Measurements from ENCODE around the gene SLC43A3.
"Not testable (repeated sequence)": the region's sequence is repeated elsewhere in the genome, so short reads cannot be mapped to it uniquely, and the experiment has no call there.

Gene SLC43A3

DNA sequence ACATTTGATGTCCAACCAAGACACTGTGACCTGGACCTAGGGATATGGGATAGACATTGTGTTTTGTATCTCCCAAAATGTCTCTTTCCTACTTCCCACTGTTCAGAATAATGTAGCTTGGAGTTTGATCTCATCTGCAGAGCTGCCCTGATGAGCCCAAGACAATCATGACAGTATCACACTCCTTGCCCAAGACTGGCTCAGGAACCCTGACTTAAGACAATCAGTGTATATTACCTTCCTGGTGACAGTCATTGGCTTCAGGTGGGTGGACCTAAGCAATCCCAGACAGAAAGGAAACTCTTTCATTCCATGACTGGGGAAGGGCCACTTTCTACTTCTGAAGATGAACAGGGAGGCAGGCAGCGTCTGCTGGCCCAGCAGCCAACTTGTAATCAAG, 19.1 kb upstream of the SLC43A3 start:
- no peak for TF ChIP-seq ZNF274 (IDR thresholded peaks at IDR 0.05; ENCODE audit: low read depth, low read length)
- no peak overlapping the region for H3K4me3 ChIP-seq (ENCODE audit: low read length)

- not testable (repeated sequence) for H3K4me3 ChIP-seq (ENCODE audit: low read length)
Measured at GRCh38 chr11:57445122-57445394, 18.1 kb upstream of the SLC43A3 start.

- TF ChIP-seq ZNF274 (IDR thresholded peaks at IDR 0.05; ENCODE audit: low read depth, low read length) = no peak
- no peak overlapping the region for H3K4me3 ChIP-seq (ENCODE audit: low read length)
Measured at GRCh38 chr11:57444362-57445121, 17.6 kb upstream of the SLC43A3 start.

GRCh38 chr11:57440744-57441414, 14.0 kb upstream of the SLC43A3 start:
- no peak for TF ChIP-seq ZNF274 (IDR thresholded peaks at IDR 0.05; ENCODE audit: low read depth, low read length)
- no peak overlapping the region for H3K4me3 ChIP-seq (ENCODE audit: low read length)

GRCh38 chr11:57439786-57440185, 12.9 kb upstream of the SLC43A3 start:
- H3K4me3 ChIP-seq (ENCODE audit: low read length) = no peak overlapping the region
- TF ChIP-seq ZNF274 (IDR thresholded peaks at IDR 0.05; ENCODE audit: low read depth, low read length) = no peak

- no peak overlapping the region for H3K4me3 ChIP-seq (ENCODE audit: low read length)
- TF ChIP-seq ZNF274 (IDR thresholded peaks at IDR 0.05; ENCODE audit: low read depth, low read length) = no peak
Measured at GRCh38 chr11:57438345-57439285, 11.7 kb upstream of the SLC43A3 start.

- TF ChIP-seq ZNF274 (IDR thresholded peaks at IDR 0.05; ENCODE audit: low read depth, low read length) = no peak
- H3K4me3 ChIP-seq (ENCODE audit: low read length) = no peak overlapping the region
Measured at GRCh38 chr11:57436031-57436430, 9.1 kb upstream of the SLC43A3 start.

DNA sequence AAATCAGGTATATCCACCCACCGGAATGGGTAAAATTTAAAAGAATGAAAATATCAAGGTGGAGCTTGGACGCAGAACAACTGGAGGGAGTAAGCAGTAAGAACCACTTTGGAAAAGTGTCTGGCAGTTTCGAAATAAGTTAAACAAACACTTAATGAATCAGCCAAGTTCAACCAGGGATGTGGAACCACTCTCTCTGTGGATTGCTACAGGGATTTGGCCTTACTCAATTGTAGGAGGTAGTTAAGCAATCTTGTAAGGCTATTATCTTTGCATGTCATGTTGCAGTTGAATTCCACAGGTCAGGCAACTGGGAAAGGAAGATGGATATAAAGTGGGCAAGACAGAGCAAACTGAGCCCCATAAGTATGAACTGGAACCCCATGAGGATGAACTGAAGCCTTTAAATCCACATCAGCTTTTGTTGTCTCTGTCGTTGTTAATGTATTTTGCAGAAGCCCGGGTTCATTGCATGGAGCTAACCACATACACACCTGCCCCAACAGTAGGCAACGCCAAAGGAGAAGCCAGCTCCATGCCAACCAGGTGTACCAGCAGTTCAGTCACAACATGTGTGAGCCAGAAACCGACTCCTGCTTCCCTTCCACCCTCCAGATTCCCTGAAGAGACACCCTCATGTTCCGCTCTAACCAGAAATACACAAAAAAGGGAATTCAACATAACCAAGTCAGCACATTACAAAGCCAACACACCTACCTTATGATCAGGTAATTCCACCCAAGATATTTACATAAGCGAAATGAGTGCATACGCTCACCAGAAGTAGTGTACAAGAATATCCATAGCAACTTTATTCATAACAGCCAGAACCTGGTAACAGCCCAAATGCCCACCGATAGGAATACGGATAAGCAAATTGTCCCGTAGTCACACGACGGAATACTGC, 8.0 kb upstream of the SLC43A3 start:
- no peak for TF ChIP-seq ZNF274 (IDR thresholded peaks at IDR 0.05; ENCODE audit: low read depth, low read length)
- no peak overlapping the region for H3K4me3 ChIP-seq (ENCODE audit: low read length)

DNA sequence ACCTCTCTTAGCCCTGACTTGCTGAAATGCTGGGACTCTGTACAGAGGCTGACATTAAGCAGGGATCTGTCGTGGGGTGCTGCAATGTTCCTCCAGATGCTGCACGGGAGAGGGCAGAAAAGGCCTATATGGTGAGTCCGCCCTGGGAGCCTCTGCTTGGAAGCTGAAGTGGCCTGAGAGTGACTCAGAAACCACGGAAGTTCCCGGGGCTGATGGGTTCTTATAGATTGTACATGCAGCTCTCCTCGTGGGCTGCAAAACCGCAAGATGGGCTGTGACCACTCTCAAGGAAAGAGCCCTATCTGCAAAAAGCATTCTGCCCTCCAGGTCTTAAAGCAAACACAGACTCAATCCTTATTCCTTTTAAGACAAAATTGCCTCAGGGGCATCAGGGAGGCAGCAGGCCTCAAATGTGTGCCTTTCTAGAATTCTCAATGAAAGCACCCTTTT, 5.8 kb upstream of the SLC43A3 start:
- no peak overlapping the region for H3K4me3 ChIP-seq (ENCODE audit: low read length)

DNA sequence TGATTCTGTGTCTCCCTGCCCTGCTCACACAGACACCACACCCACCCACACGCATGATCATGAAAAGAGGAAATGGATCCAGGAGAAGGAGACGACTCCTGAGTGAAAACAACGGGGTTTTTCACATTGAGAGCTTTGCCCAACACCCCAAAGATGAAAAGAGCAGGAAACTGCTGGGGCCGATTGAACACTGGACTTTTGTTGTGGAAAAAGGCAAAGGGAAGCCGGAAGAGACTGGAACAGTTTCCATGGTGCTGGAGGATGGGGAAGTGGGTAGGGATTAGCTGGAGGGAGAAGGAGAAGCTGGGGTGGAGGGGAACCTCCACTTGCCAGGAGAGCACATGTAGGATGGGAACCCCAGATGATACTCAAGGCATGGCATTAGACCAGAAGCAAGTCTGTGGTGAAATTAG, 5.2 kb upstream of the SLC43A3 start:
- no peak for TF ChIP-seq ZNF274 (IDR thresholded peaks at IDR 0.05; ENCODE audit: low read depth, low read length)

More for the DNA sequence above, 5.8 kb upstream of the SLC43A3 start:
- no peak for TF ChIP-seq ZNF274 (IDR thresholded peaks at IDR 0.05; ENCODE audit: low read depth, low read length)

GRCh38 chr11:57430952-57431351, 4.0 kb upstream of the SLC43A3 start:
- no peak for TF ChIP-seq ZNF274 (IDR thresholded peaks at IDR 0.05; ENCODE audit: low read depth, low read length)
- no peak overlapping the region for H3K4me3 ChIP-seq (ENCODE audit: low read length)

More for the DNA sequence above, 5.2 kb upstream of the SLC43A3 start:
- H3K4me3 ChIP-seq (ENCODE audit: low read length) = no peak overlapping the region

GRCh38 chr11:57429946-57430345, 3.0 kb upstream of the SLC43A3 start:
- H3K4me3 ChIP-seq (ENCODE audit: low read length) = no peak overlapping the region
- no peak for TF ChIP-seq ZNF274 (IDR thresholded peaks at IDR 0.05; ENCODE audit: low read depth, low read length)

DNA sequence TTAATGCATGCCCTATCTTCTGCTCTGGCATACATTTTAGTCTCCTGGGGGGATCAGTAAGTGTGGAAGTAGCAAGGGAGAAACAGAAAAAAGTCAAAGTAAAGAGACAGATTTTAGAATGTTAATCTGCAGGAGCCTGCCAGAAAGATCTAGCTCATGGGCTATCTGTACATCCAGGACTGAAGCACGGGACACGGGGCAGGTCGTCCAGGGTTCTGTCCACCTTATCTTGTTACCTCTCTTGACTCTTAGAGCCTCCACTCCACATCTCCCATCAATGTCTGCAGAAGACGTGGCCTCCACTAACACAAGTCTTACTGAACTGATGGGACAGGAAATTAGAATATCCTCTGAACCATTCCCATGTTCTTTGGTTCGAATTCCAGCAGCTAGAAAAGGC, 1.7 kb upstream of the SLC43A3 start:
- no peak for TF ChIP-seq ZNF274 (IDR thresholded peaks at IDR 0.05; ENCODE audit: low read depth, low read length)
- H3K4me3 ChIP-seq (ENCODE audit: low read length) = no peak overlapping the region

DNA sequence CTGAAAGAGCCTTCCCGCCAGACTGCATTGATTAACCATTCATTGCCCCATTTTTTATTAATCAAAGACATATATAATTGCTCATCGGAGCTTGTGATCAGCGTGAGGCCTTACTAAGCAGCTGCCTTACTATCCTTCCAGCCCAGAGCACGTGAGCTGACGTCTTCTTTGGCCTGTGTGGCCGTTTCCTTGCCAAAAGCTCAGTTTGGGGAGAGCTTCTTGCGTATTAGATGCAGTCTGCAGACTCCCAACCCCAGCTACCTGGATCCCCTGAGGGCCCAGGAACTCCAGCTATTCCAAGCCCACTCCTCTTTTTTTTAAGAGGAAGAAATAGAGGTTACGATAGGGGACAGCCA, 784 bp upstream of the SLC43A3 start:
- H3K4me3 ChIP-seq (ENCODE audit: low read length) = no peak overlapping the region
- no peak for TF ChIP-seq ZNF274 (IDR thresholded peaks at IDR 0.05; ENCODE audit: low read depth, low read length)

Data from GM08714 (cell line).